Calu3 (cell line): ENCODE results near the gene GNPTAB. TPM values are rescaled to one million over a fixed set of nuclear protein-coding genes. Genes with fewer than 3 reads are reported as not detected.
"Not testable (repeated sequence)": the region's sequence is repeated elsewhere in the genome, so short reads cannot be mapped to it uniquely, and the experiment has no call there.

Source experiments
- BruUV-seq: library from RNA; stranded (reverse); fragments of 400-500 nt; replicated peaks from 2 replicates; lab custom pipeline; 2021; lab: Mats Ljungman, UMichigan
- CTCF ChIA-PET: fragments of 300-600 bp; sonication (Branson Sonifier 250); formaldehyde crosslinking; loops from one replicate; lab custom pipeline; 2022; ENCODE audit warnings: antibody characterized with exemption; lab: Charles Lee
- DNase-seq: peaks from one replicate; pipeline ENCODE4 v3.0.0; 2022
- H3K27ac Mint-ChIP-seq: one replicate; pipeline ENCODE4 v1.8.0; 2022; ENCODE audit warnings: mixed read lengths; ENCODE audit not compliant: unreplicated experiment
- H3K27me3 Mint-ChIP-seq: one replicate; pipeline ENCODE4 v1.8.0; 2022; ENCODE audit warnings: mixed read lengths; ENCODE audit not compliant: unreplicated experiment
- H3K36me3 Mint-ChIP-seq: one replicate; pipeline ENCODE4 v1.8.0; 2022; ENCODE audit warnings: mild to moderate bottlenecking, moderate library complexity, mixed read lengths; ENCODE audit not compliant: insufficient read depth, unreplicated experiment
- H3K4me1 Mint-ChIP-seq: one replicate; pipeline ENCODE4 v1.8.0; 2022; ENCODE audit warnings: mild to moderate bottlenecking, low read depth, mixed read lengths; ENCODE audit not compliant: unreplicated experiment
- H3K4me3 Mint-ChIP-seq: one replicate; pipeline ENCODE4 v1.8.0; 2022; ENCODE audit warnings: mild to moderate bottlenecking, low read depth, moderate library complexity, mixed read lengths; ENCODE audit not compliant: unreplicated experiment
- H3K9me3 Mint-ChIP-seq: one replicate; pipeline ENCODE4 v1.8.0; 2022; ENCODE audit warnings: low read depth, mixed read lengths; ENCODE audit not compliant: unreplicated experiment
- intact Hi-C: fragments of 100-400 bp; cut with micrococcal nuclease; formaldehyde crosslinking; loops from one replicate; pipeline ENCODE4 v1.10.0; 2022; ENCODE audit not compliant: unreplicated experiment
- total RNA-seq: library from RNA; stranded (reverse); gene quantifications from 2 replicates; pipeline ENCODE4 v1.2.3, GENCODE V29; 2022
- TF ChIP-seq, protein P1 (sequence below): fragments of 200-600 bp; IDR thresholded peaks from one replicate; pipeline ENCODE4 v1.8.0; 2022; ENCODE audit warnings: antibody characterized with exemption; ENCODE audit not compliant: unreplicated experiment

The GNPTAB gene
- total RNA-seq, 1 experiment from 2014 or later, result 36.0 TPM

GRCh38 chr12:101876861-101877805 is 46.4 kb upstream of the GNPTAB start, which contains the start of gene DRAM1:
Gene DRAM1, plus strand, starts transcription at chr12:101877580. Its CDS starts 210 bp downstream, at chr12:101877790.
- intact Hi-C loops, result no loop called here
- Mint-ChIP-seq H3K27ac (peak within 1 kb of the TSS; percentile 76), H3K4me1 (peaks cover 9% of the 10 kb centered on the region), H3K27me3 (no peaks in the 10 kb centered on the region), H3K36me3 (peaks cover 20% of the 10 kb centered on the region), H3K9me3 (no peaks in the 10 kb centered on the region), H3K4me3 (peak within 1 kb of the TSS; percentile 81)
- no TSS peak for BruUV-seq
- peak; percentile 95 for DNase-seq
- CTCF ChIA-PET, result interaction anchor here (0.6 to 2.2 kb wide), 6 partner anchors 16 to 942 kb away, joined by 3 to 6 read pairs (median 4); partner anchors contain the start of gene GNPTAB
- TF ChIP-seq, protein P1, sequence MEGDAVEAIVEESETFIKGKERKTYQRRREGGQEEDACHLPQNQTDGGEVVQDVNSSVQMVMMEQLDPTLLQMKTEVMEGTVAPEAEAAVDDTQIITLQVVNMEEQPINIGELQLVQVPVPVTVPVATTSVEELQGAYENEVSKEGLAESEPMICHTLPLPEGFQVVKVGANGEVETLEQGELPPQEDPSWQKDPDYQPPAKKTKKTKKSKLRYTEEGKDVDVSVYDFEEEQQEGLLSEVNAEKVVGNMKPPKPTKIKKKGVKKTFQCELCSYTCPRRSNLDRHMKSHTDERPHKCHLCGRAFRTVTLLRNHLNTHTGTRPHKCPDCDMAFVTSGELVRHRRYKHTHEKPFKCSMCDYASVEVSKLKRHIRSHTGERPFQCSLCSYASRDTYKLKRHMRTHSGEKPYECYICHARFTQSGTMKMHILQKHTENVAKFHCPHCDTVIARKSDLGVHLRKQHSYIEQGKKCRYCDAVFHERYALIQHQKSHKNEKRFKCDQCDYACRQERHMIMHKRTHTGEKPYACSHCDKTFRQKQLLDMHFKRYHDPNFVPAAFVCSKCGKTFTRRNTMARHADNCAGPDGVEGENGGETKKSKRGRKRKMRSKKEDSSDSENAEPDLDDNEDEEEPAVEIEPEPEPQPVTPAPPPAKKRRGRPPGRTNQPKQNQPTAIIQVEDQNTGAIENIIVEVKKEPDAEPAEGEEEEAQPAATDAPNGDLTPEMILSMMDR, result no peak

- H3K4me1 Mint-ChIP-seq, result peaks cover 9% of the 10 kb centered on the region
- peaks cover 20% of the 10 kb centered on the region for H3K36me3 Mint-ChIP-seq
- no peaks in the 10 kb centered on the region for H3K9me3 Mint-ChIP-seq
- CTCF ChIA-PET, result no interaction called here
- intact Hi-C loops, result no loop called here
- H3K27ac Mint-ChIP-seq, result peak overlapping the region; percentile 23
- DNase-seq, result no peak
- TF ChIP-seq, protein P1, result no peak
- BruUV-seq, result TSS peak; percentile 85
- peak overlapping the region; percentile 81 for H3K4me3 Mint-ChIP-seq
- no peaks in the 10 kb centered on the region for H3K27me3 Mint-ChIP-seq
These were observed 45.6 kb upstream of the GNPTAB start for GRCh38 chr12:101876322-101876860.

DNA sequence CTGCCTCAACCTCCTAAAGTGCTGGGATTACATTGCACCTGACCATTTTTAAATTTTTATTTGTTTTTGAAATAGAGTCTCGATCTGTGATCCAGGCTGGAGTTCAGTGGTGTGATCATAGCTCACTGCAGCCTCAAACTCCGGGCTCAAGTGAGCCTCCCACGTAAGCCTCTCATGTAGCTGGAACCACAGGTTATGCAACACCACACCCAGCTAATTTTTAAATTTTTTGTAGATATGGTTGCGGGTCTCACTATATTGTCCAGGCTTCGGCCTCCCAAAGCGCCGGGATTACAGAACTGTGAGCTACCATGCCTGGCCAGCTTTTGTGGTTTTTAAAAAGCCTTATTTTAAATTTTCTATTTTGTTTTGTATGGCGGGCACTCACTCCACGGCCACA is 44.4 kb upstream of the GNPTAB start:
- no TSS peak for BruUV-seq
- intact Hi-C loops, result no loop called here
- DNase-seq, result no peak
- Mint-ChIP-seq H3K27me3 (no peaks in the 10 kb centered on the region), H3K4me1 (peaks cover 9% of the 10 kb centered on the region), H3K4me3 (no peak overlapping the region), H3K36me3 (peaks cover 20% of the 10 kb centered on the region), H3K9me3 (no peaks in the 10 kb centered on the region), H3K27ac (peak overlapping the region; percentile 5)
- CTCF ChIA-PET, result interaction anchor here (1.2 kb wide), 1 partner anchor 11 kb away, joined by 4 read pairs; no protein-coding TSS in a partner anchor
- TF ChIP-seq, protein P1, result no peak

GRCh38 chr12:101870925-101871324 is 40.2 kb upstream of the GNPTAB start:
- CTCF ChIA-PET, result interaction anchor here (0.6 kb wide), 2 partner anchors 55 to 1029 kb away, joined by 3 read pairs; no protein-coding TSS in a partner anchor
- intact Hi-C loops, result no loop called here

GRCh38 chr12:101867619-101868018 is 36.9 kb upstream of the GNPTAB start:
- DNase-seq, H3K36me3 Mint-ChIP-seq, H3K4me1 Mint-ChIP-seq, intact Hi-C loops, H3K27ac Mint-ChIP-seq, H3K27me3 Mint-ChIP-seq, BruUV-seq, H3K9me3 Mint-ChIP-seq, H3K4me3 Mint-ChIP-seq: not testable (repeated sequence)
- CTCF ChIA-PET, result interaction anchor here (0.6 kb wide), 1 partner anchor 41 kb away, joined by 6 read pairs; no protein-coding TSS in a partner anchor

More at GRCh38 chr12:101870925-101871324, 40.2 kb upstream of the GNPTAB start:
- H3K27me3 Mint-ChIP-seq, result no peaks in the 10 kb centered on the region
- H3K27ac Mint-ChIP-seq, result no peak overlapping the region
- peaks cover 3% of the 10 kb centered on the region for H3K36me3 Mint-ChIP-seq
- no peaks in the 10 kb centered on the region for H3K9me3 Mint-ChIP-seq
- no peak overlapping the region for H3K4me3 Mint-ChIP-seq
- H3K4me1 Mint-ChIP-seq, result peaks cover 9% of the 10 kb centered on the region
- no TSS peak for BruUV-seq
- TF ChIP-seq, protein P1, result no peak
- no peak for DNase-seq
